Thymus (tissue), 11 donors: ENCODE measurements around the gene TMEM117. TPM values are rescaled to one million over a fixed set of nuclear protein-coding genes. Genes with fewer than 3 reads are reported as not detected.
"Not testable (repeated sequence)": the region's sequence is repeated elsewhere in the genome, so short reads cannot be mapped to it uniquely, and the experiment has no call there.

Experiments used
- DNase-seq, 9 donors: peaks; one replicate each; pipeline ENCODE4 v3.0.0-alpha.2; 2013; ENCODE audit warnings: low spot score in 9 of 9, low read depth in 6 of 9, missing footprints in 1 of 9
- H3K27ac ChIP-seq, 2 donors: one replicate each; pipeline ENCODE4 v1.5.1; 2013; ENCODE audit warnings: control low read depth in 1 of 2, low read depth in 1 of 2, low read length in 1 of 2, mild to moderate bottlenecking in 1 of 2, moderate library complexity in 1 of 2
- H3K27me3 ChIP-seq, 2 donors: one replicate each; pipeline ENCODE4 v1.5.1; 2013; ENCODE audit warnings: low read length in 1 of 2; ENCODE audit not compliant: control insufficient read depth in 2 of 2, insufficient read depth in 1 of 2
- H3K36me3 ChIP-seq, 2 donors: one replicate each; pipeline ENCODE4 v1.5.1; 2013; ENCODE audit warnings: low read length in 1 of 2, mild to moderate bottlenecking in 1 of 2, moderate library complexity in 1 of 2; ENCODE audit not compliant: control insufficient read depth in 2 of 2, insufficient read depth in 2 of 2
- H3K4me1 ChIP-seq, 2 donors: one replicate each; pipeline ENCODE4 v1.5.1; 2013; ENCODE audit warnings: low read length in 2 of 2; ENCODE audit not compliant: control insufficient read depth in 2 of 2, insufficient read depth in 2 of 2
- H3K4me3 ChIP-seq, 2 donors: one replicate each; pipeline ENCODE4 v1.5.1; 2013; ENCODE audit warnings: low read length in 2 of 2, control low read depth in 1 of 2, mild to moderate bottlenecking in 1 of 2
- H3K9me3 ChIP-seq, 2 donors: one replicate each; pipeline ENCODE4 v1.5.1; 2013; ENCODE audit warnings: low read length in 1 of 2, mild to moderate bottlenecking in 1 of 2; ENCODE audit not compliant: control insufficient read depth in 2 of 2, insufficient read depth in 1 of 2
- WGBS: extraction: QIAGEN DNeasy Blood & Tissue Kit; methylation state at CpG from one replicate; pipeline ENCODE4 v1.1.7; 2013; 5-methylcytosine and 5-hydroxymethylcytosine counted together
- polyA plus RNA-seq: library from polyadenylated mRNA; stranded (reverse); fragments of 200-250 nt; gene quantifications from one replicate; pipeline ENCODE4 v1.2.3, GENCODE V29; 2013
- total RNA-seq: library from RNA; stranded (reverse); fragments of 120-200 nt; gene quantifications from one replicate; pipeline ENCODE4 v1.2.4, GENCODE V29; 2013
- donor health status: healthy.

Gene TMEM117
- total and polyA plus RNA-seq, 2 donors: 3.6 to 4.5 TPM

GRCh38 chr12:43852744-43853143, 16.9 kb downstream of the TMEM117 start:
- DNase-seq: no peak
- H3K36me3 ChIP-seq: no peaks in the 10 kb centered on the region

GRCh38 chr12:43856972-43857371, 21.1 kb downstream of the TMEM117 start:
- whole genome bisulfite sequencing: 95% methylated on average over 2 of the region's 2 CpGs
- Histone ChIP-seq H3K9me3 (no peaks in the 10 kb centered on the region), H3K4me3 (no peak overlapping the region), H3K4me1 (no peaks in the 10 kb centered on the region), H3K27ac (no peak overlapping the region), H3K27me3 (no peaks in the 10 kb centered on the region), H3K36me3 (no peaks in the 10 kb centered on the region)
- no peak for DNase-seq

More at GRCh38 chr12:43852744-43853143, 16.9 kb downstream of the TMEM117 start:
- Histone ChIP-seq H3K9me3 (no peaks in the 10 kb centered on the region), H3K27me3 (no peaks in the 10 kb centered on the region), H3K27ac (no peak overlapping the region), H3K4me1 (no peaks in the 10 kb centered on the region), H3K4me3 (no peak overlapping the region)
- 95% methylated on average over 1 of the region's 1 CpG for WGBS

- Histone ChIP-seq H3K36me3 (no peaks in the 10 kb centered on the region), H3K4me3 (no peak overlapping the region), H3K9me3 (no peaks in the 10 kb centered on the region), H3K4me1 (no peaks in the 10 kb centered on the region), H3K27me3 (no peaks in the 10 kb centered on the region), H3K27ac (no peak overlapping the region)
- 96% methylated on average over 7 of the region's 7 CpGs for WGBS
- DNase-seq: no peak
These were observed 22.2 kb downstream of the TMEM117 start for GRCh38 chr12:43858096-43858495.

GRCh38 chr12:43858991-43859390, 23.1 kb downstream of the TMEM117 start:
- 95% methylated on average over 6 of the region's 6 CpGs for WGBS
- Histone ChIP-seq H3K27me3 (no peaks in the 10 kb centered on the region), H3K36me3 (no peaks in the 10 kb centered on the region), H3K9me3 (no peaks in the 10 kb centered on the region), H3K4me3 (no peak overlapping the region), H3K27ac (no peak overlapping the region), H3K4me1 (no peaks in the 10 kb centered on the region)
- DNase-seq: no peak

- no peaks in the 10 kb centered on the region for H3K4me1 ChIP-seq
- DNase-seq: no peak
- H3K9me3 ChIP-seq: no peaks in the 10 kb centered on the region
- 94% methylated on average over 7 of the region's 7 CpGs for WGBS
- H3K27ac ChIP-seq: no peak overlapping the region
- H3K27me3 ChIP-seq: no peaks in the 10 kb centered on the region
- H3K4me3 ChIP-seq: no peak overlapping the region
- no peaks in the 10 kb centered on the region for H3K36me3 ChIP-seq
These were observed 25.3 kb downstream of the TMEM117 start for GRCh38 chr12:43861015-43861839.

- Histone ChIP-seq H3K9me3 (no peaks in the 10 kb centered on the region), H3K4me3 (no peak overlapping the region), H3K36me3 (no peaks in the 10 kb centered on the region), H3K27me3 (no peaks in the 10 kb centered on the region), H3K4me1 (no peaks in the 10 kb centered on the region), H3K27ac (no peak overlapping the region)
- DNase-seq: no peak
- WGBS: 96% methylated on average over 3 of the region's 3 CpGs
These were observed 25.9 kb downstream of the TMEM117 start for GRCh38 chr12:43861840-43862150.

- H3K4me1 ChIP-seq: no peaks in the 10 kb centered on the region
- H3K4me3 ChIP-seq: no peak overlapping the region
- H3K27me3 ChIP-seq: no peaks in the 10 kb centered on the region
- no peak for DNase-seq
- H3K36me3 ChIP-seq: no peaks in the 10 kb centered on the region
- WGBS: 98% methylated on average over 23 of the region's 23 CpGs
- no peaks in the 10 kb centered on the region for H3K9me3 ChIP-seq
- no peak overlapping the region for H3K27ac ChIP-seq
These were observed 28.0 kb downstream of the TMEM117 start for GRCh38 chr12:43863770-43864366.

GRCh38 chr12:43864557-43864956, 28.7 kb downstream of the TMEM117 start:
- not testable (repeated sequence) for H3K27me3 ChIP-seq, H3K36me3 ChIP-seq, H3K4me3 ChIP-seq, H3K27ac ChIP-seq, H3K4me1 ChIP-seq, H3K9me3 ChIP-seq, DNase-seq
- WGBS: 97% methylated on average over 5 of the region's 5 CpGs

- DNase-seq: no peak
- H3K4me3 ChIP-seq: no peak overlapping the region
- no peaks in the 10 kb centered on the region for H3K27me3 ChIP-seq
- H3K9me3 ChIP-seq: no peaks in the 10 kb centered on the region
- WGBS: 96% methylated on average over 1 of the region's 1 CpG
- H3K4me1 ChIP-seq: no peaks in the 10 kb centered on the region
- no peaks in the 10 kb centered on the region for H3K36me3 ChIP-seq
- H3K27ac ChIP-seq: no peak overlapping the region
These were observed 33.3 kb downstream of the TMEM117 start for GRCh38 chr12:43869184-43869583.
